Adipose tissue (tissue), 3 donors: Measurements from ENCODE around the gene CTSD. TPM values are rescaled to one million over a fixed set of nuclear protein-coding genes. Genes with fewer than 3 reads are reported as not detected.

Experiments
- H3K27ac ChIP-seq: one replicate; pipeline ENCODE4 v1.5.1; 2013; ENCODE audit warnings: low read depth, low read length
- WGBS, 3 donors: extraction: QIAGEN DNeasy Blood & Tissue Kit; methylation state at CpG; one replicate each; pipeline ENCODE4 v1.1.7; 2013; 5-methylcytosine and 5-hydroxymethylcytosine counted together
- polyA plus RNA-seq, 3 donors: library from polyadenylated mRNA; stranded (reverse); fragments of 200-250 nt; gene quantifications; one replicate each; pipeline ENCODE4 v1.2.3, GENCODE V29; 2013
- donor health status: healthy with polysubstance abuse.
- donor health status: Bipolar disorder and iron deficiency.
- donor health status: healthy.

CTSD gene
- polyA plus RNA-seq, 3 donors, result 296 to 496 (median 355) TPM

GRCh38 chr11:1784761-1785650 is 21.3 kb upstream of the CTSD start:
- no peak overlapping the region for H3K27ac ChIP-seq
- 83 to 85% (median 84%) methylated on average over 23 of the region's 23 CpGs for WGBS, 3 donors

- 73 to 87% (median 85%) methylated on average over 23 to 24 of the region's 24 CpGs for WGBS, 3 donors
- no peak overlapping the region for H3K27ac ChIP-seq
These were observed 20.2 kb upstream of the CTSD start for GRCh38 chr11:1783725-1784529.

GRCh38 chr11:1782831-1783724 is 19.4 kb upstream of the CTSD start:
- H3K27ac ChIP-seq, result no peak overlapping the region
- 61 to 75% (median 65%) methylated on average over 20 of the region's 20 CpGs for WGBS, 3 donors

- no peak overlapping the region for H3K27ac ChIP-seq
- 57 to 80% (median 69%) methylated on average over 13 of the region's 13 CpGs for whole genome bisulfite sequencing, 3 donors
These were observed 18.4 kb upstream of the CTSD start for GRCh38 chr11:1782031-1782590.

- H3K27ac ChIP-seq, result no peak overlapping the region
- WGBS, 3 donors, result 67 to 88% (median 74%) methylated on average over 9 of the region's 9 CpGs
These were observed 17.9 kb upstream of the CTSD start for GRCh38 chr11:1781593-1781975.

- 45 to 74% (median 49%) methylated on average over 25 of the region's 25 CpGs for WGBS, 3 donors
These were observed 17.2 kb upstream of the CTSD start for GRCh38 chr11:1780700-1781592.

GRCh38 chr11:1779806-1780699 is 16.3 kb upstream of the CTSD start:
- WGBS, 3 donors, result 83 to 87% (median 83%) methylated on average over 34 of the region's 34 CpGs
- no peak overlapping the region for H3K27ac ChIP-seq

More at GRCh38 chr11:1780700-1781592, 17.2 kb upstream of the CTSD start:
- no peak overlapping the region for H3K27ac ChIP-seq

GRCh38 chr11:1779034-1779805 is 15.5 kb upstream of the CTSD start:
- 79 to 86% (median 84%) methylated on average over 17 of the region's 17 CpGs for WGBS, 3 donors
- H3K27ac ChIP-seq, result no peak overlapping the region

GRCh38 chr11:1778141-1778911 is 14.6 kb upstream of the CTSD start:
- H3K27ac ChIP-seq, result no peak overlapping the region
- 65 to 73% (median 65%) methylated on average over 14 of the region's 14 CpGs for WGBS, 3 donors

- 62 to 86% (median 65%) methylated on average over 2 of the region's 2 CpGs for WGBS, 3 donors
- no peak overlapping the region for H3K27ac ChIP-seq
These were observed 14.0 kb upstream of the CTSD start for GRCh38 chr11:1777737-1778136.

GRCh38 chr11:1776944-1777715 is 13.4 kb upstream of the CTSD start:
- no peak overlapping the region for H3K27ac ChIP-seq
- WGBS, 3 donors, result 80 to 96% (median 95%) methylated on average over 4 to 5 of the region's 5 CpGs

GRCh38 chr11:1776331-1776851 is 12.7 kb upstream of the CTSD start:
- no peak overlapping the region for H3K27ac ChIP-seq
- WGBS, 3 donors, result 82 to 93% (median 92%) methylated on average over 11 of the region's 11 CpGs

GRCh38 chr11:1774886-1775285 is 11.2 kb upstream of the CTSD start:
- H3K27ac ChIP-seq, result no peak overlapping the region
- WGBS, 3 donors, result 79 to 85% (median 84%) methylated on average over 12 of the region's 12 CpGs

- WGBS, 3 donors, result 93 to 95% (median 94%) methylated on average over 11 of the region's 11 CpGs
- no peak overlapping the region for H3K27ac ChIP-seq
These were observed 10.3 kb upstream of the CTSD start for GRCh38 chr11:1773994-1774550.
